ENCODE measurements around the gene DST. TPM values are rescaled to one million over a fixed set of nuclear protein-coding genes. Genes with fewer than 3 reads are reported as not detected.

Gene DST
- total RNA-seq, 4 donors from 2014 or later, result 475 to 871 (median 583) TPM

DNA sequence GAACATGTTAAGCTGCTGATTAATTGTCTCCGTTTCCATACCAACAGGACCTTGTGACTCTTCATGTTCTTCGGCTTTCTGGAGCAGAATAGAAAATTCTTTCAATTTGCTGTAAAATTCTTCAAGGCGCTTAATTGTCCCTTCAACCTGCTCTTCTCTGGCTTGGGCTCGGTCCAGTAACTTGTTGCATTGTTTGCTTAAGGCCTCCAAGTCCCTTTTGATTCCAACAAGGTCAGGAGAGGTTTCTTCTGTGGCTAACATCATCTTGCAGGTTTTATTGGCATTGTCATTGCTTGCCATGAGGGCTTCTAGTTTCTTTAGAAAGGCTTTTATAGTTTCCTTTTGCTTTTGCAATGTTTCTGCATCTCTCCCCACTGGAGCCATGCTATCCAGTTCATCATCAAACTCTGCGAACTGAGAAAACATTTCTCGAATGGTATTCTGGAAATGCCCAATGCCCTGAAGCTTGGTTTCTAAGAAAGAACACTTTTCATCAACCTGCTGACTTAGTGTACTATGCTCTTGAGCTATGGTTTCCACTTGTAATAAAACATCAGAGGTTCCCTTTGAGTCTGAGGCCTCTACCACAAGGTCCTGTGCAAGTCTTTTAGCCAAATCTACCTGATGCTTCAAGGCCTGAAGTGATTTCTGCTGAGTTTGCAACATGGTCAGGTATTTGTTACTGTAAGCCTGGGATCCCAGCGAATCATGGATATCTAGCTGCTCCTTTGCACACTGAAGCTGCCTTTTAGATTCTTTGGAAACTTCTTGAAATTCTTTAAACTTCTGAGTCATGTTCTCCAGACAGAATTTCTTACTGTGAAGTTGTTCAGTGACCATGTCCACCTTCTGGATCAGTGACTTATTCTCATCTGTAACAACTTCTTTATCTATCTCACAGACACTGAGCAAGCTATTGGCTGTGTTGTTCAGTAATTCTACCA, 90.2 kb downstream of the DST start:
- 87 to 91% methylated on average over 7 of the region's 7 CpGs for WGBS, 2 donors
- DNase-seq (ENCODE audit: low spot score in 2 of 2), result no peak
- intact Hi-C loops (cut with DNase I; ENCODE audit: low total_unique reads), result no loop called here
- H3K4me3 ChIP-seq (ENCODE audit: low read depth, poor library complexity, severe bottlenecking), result no peak overlapping the region
- no peak for TF ChIP-seq POLR2A (IDR thresholded peaks at IDR 0.05)
- TF ChIP-seq, protein P1, sequence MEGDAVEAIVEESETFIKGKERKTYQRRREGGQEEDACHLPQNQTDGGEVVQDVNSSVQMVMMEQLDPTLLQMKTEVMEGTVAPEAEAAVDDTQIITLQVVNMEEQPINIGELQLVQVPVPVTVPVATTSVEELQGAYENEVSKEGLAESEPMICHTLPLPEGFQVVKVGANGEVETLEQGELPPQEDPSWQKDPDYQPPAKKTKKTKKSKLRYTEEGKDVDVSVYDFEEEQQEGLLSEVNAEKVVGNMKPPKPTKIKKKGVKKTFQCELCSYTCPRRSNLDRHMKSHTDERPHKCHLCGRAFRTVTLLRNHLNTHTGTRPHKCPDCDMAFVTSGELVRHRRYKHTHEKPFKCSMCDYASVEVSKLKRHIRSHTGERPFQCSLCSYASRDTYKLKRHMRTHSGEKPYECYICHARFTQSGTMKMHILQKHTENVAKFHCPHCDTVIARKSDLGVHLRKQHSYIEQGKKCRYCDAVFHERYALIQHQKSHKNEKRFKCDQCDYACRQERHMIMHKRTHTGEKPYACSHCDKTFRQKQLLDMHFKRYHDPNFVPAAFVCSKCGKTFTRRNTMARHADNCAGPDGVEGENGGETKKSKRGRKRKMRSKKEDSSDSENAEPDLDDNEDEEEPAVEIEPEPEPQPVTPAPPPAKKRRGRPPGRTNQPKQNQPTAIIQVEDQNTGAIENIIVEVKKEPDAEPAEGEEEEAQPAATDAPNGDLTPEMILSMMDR (IDR thresholded peaks at IDR 0.05), result no peak

DNA sequence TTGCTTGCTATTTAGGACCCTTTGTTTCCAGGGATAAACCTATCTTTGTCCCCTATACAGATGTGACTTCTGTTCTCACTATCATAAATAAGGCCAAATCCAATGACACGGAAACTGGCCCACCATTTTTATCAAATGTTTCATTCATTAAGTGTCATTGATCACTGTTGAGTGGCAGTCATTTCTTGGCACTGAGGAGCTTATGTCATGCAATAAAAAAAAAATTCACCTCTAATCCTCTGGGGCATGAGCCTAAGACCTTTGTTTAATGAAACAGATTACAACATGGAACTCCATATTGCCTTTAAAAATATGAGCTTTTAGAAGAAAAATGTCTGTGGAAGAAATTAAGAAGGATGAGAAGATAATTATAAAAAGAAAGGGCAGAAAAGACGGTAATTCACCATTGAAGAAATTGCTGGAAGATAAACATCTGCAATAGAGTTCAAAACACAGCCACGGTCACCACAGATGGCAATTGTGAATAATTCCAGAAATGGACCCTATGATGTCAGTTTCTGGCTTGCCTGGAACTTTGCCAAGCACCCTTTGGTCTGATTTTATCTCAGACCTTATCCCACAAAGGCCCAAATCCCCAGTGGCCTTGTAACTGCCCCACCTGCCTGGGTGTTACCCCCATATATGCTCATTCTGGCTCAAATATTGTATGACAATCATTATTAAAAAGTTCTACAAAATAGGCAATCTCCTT, 91.1 kb downstream of the DST start:
- no peak for TF ChIP-seq POLR2A (IDR thresholded peaks at IDR 0.05)
- TF ChIP-seq, protein P1 (IDR thresholded peaks at IDR 0.05), result no peak
- no peak overlapping the region for H3K4me3 ChIP-seq (ENCODE audit: low read depth, poor library complexity, severe bottlenecking)
- DNase-seq (ENCODE audit: low spot score in 2 of 2), result no peak
- 84 to 90% methylated on average over 3 of the region's 3 CpGs for WGBS, 2 donors
- intact Hi-C loops (cut with DNase I; ENCODE audit: low total_unique reads), result no loop called here

DNA sequence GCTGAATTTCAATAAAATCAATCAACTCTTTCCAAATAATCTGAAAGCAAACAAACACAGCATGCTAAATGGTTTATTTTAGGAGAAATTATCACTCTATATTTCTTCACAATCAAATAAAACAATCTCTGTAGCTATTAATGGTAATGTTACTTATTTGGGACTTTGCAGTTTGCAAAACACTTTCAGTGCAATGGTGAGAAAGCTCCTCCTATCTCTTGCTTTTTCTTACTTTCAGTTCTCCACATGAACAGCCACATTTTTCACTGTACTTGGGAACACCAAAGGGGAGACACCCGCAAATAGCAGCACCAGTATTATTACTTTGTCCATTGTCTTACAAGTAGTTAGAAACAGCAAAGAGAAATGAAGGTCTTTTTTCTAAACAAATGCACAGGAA, 92.4 kb downstream of the DST start:
- intact Hi-C loops (cut with DNase I; ENCODE audit: low total_unique reads), result no loop called here
- DNase-seq (ENCODE audit: low spot score in 2 of 2), result no peak
- 8 to 15% methylated on average over 1 of the region's 1 CpG for whole genome bisulfite sequencing, 2 donors
- no peak overlapping the region for H3K4me3 ChIP-seq (ENCODE audit: low read depth, poor library complexity, severe bottlenecking)
- TF ChIP-seq POLR2A (IDR thresholded peaks at IDR 0.05), result no peak
- TF ChIP-seq, protein P1 (IDR thresholded peaks at IDR 0.05), result no peak

DNA sequence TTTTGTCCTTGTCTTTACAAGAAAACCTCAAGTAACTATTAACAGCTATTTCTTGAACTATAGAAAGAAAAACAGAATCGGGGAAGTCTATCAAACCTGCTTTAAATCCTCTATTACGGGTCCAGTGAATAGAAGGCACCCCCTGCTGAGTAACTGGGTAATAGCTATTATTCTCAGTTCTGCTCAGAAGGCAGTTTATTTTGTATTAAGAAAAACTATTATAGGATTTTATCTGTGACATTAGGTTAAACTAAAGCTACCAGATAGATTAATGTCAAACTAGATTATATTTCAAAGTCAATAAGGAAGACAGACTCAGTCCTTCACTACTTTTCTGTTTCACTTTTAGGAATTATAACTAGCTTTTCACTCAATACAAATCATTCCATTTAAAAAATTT, 93.7 kb downstream of the DST start:
- WGBS, 2 donors, result 19 to 26% methylated on average over 2 of the region's 2 CpGs
- TF ChIP-seq, protein P1 (IDR thresholded peaks at IDR 0.05), result no peak
- no peak for TF ChIP-seq POLR2A (IDR thresholded peaks at IDR 0.05)
- no peak for DNase-seq (ENCODE audit: low spot score in 2 of 2)
- intact Hi-C loops (cut with DNase I; ENCODE audit: low total_unique reads), result no loop called here
- H3K4me3 ChIP-seq (ENCODE audit: low read depth, poor library complexity, severe bottlenecking), result no peak overlapping the region

DNA sequence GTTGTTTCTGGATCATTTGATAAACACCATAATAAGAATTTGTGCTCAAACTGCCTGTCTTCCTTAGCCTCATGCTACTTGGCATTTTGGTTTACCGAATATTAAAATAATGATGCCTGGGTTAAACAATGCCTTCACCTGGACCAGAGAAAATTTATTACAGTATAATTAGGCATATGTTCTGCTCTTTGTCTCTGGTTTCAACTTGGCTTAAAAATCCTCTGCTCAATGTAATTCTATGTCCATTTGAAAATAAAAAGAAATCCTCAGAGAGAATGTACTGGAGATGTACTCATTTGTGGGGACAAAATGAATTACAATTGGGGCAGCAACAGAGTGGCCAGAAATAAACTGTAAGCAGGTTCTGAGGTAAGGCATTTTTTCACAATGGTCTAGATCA, 95.0 kb downstream of the DST start:
- H3K4me3 ChIP-seq (ENCODE audit: low read depth, poor library complexity, severe bottlenecking), result no peak overlapping the region
- WGBS, 2 donors, result 92 to 97% methylated on average over 1 of the region's 1 CpG
- no peak for DNase-seq (ENCODE audit: low spot score in 2 of 2)
- intact Hi-C loops (cut with DNase I; ENCODE audit: low total_unique reads), result no loop called here
- no peak for TF ChIP-seq POLR2A (IDR thresholded peaks at IDR 0.05)
- TF ChIP-seq, protein P1 (IDR thresholded peaks at IDR 0.05), result no peak
